ENCODE data around the gene CASP10.
"Not testable (repeated sequence)": the region's sequence is repeated elsewhere in the genome, so short reads cannot be mapped to it uniquely, and the experiment has no call there.

Gene CASP10

DNA sequence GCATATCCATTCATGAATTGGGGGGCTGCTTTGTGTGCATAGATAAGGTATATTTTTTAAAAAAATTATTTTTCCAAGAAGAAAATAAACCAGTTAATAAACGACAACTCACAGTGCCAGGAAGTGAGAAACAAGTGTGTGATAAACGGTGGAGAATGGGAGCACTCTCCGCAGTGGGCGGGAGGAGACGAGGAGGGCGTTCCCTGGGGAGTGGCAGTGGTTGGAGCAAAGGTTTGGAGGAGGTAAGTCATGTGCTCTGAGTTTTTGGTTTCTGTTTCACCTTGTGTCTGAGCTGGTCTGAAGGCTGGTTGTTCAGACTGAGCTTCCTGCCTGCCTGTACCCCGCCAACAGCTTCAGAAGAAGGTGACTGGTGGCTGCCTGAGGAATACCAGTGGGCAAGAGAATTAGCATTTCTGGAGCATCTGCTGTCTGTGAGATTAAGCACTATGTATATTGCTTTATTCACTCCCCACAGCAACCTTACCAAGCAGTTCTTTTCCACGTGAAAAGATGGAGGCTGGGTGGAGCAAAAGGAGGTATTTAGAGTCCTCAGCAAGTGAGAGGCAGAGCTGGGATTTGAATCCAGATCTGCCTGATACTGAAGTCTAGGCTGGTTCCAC lies 50.4 kb downstream of the CASP10 start:
- DNase-seq (ENCODE audit: low read depth) = no peak
- no peak overlapping the region for H3K4me3 ChIP-seq (ENCODE audit: control insufficient read depth, low read depth, low read length)
- TF ChIP-seq, protein P1, sequence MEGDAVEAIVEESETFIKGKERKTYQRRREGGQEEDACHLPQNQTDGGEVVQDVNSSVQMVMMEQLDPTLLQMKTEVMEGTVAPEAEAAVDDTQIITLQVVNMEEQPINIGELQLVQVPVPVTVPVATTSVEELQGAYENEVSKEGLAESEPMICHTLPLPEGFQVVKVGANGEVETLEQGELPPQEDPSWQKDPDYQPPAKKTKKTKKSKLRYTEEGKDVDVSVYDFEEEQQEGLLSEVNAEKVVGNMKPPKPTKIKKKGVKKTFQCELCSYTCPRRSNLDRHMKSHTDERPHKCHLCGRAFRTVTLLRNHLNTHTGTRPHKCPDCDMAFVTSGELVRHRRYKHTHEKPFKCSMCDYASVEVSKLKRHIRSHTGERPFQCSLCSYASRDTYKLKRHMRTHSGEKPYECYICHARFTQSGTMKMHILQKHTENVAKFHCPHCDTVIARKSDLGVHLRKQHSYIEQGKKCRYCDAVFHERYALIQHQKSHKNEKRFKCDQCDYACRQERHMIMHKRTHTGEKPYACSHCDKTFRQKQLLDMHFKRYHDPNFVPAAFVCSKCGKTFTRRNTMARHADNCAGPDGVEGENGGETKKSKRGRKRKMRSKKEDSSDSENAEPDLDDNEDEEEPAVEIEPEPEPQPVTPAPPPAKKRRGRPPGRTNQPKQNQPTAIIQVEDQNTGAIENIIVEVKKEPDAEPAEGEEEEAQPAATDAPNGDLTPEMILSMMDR (IDR thresholded peaks at IDR 0.05; ENCODE audit: control insufficient read depth, insufficient read depth, low read depth, low read length, missing control alignments) = no peak

DNA sequence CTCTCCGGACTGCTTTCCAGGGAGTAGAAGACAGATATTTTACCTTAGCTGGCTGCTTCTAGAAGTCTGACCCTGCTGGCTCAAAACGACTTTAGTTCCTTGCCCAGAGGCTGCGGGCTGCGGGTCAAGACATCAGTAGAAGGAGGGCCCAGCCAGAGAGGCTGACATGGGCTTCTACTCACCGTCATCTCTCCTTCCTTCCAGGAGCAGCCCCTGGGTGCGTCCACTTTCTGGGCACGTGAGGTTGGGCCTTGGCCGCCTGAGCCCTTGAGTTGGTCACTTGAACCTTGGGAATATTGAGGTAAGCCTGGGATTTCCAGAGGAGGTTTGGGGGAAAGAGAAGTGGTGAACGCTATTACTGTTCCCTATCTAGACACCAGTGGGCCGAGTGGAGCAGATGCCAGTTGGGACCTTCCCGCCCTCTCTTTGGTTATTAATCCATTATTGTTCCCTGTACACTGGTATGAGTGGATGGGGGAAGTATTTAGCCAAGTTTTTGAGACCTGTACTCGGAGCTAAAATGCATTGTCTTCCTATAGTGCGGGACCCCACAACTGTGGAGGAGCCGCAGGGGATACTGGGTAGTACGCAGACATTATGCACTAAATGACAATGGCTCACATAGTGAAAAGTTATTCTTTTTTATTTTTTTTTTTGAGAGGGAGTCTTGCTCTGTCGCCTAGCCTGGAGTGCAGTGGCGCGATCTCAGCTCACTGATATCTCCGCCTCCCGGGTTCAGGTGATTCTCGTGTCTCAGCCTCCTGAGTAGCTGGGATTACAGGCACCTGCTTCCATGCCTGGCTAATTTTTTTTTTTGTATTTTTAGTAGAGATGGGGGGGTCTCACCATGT lies 51.1 kb downstream of the CASP10 start:
- TF ChIP-seq, protein P1 (IDR thresholded peaks at IDR 0.05; ENCODE audit: control insufficient read depth, insufficient read depth, low read depth, low read length, missing control alignments) = no peak
- DNase-seq (ENCODE audit: low read depth) = no peak
- no peak overlapping the region for H3K4me3 ChIP-seq (ENCODE audit: control insufficient read depth, low read depth, low read length)

DNA sequence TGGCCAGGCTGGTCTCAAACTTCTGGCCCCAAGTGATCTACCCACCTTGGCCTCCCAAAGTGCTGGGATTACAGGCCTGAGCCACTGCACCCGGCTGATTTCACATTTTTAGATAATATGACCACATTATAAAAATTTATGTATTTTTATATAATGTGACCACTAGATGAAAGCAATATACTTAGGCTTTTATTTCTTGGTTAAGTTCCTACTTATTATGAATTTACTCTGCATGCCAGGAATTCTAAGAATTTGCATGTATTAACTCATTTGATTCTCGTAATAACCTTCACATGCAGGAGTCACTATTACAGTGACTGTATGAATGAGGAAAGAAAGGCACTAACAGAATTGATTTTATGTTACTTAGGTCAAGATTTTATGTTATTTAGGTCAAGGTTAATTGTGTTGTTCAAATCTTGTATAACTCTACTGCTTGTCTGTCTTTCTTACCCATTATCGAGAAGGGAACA lies 51.8 kb downstream of the CASP10 start:
- no peak overlapping the region for H3K4me3 ChIP-seq (ENCODE audit: control insufficient read depth, low read depth, low read length)
- TF ChIP-seq, protein P1 (IDR thresholded peaks at IDR 0.05; ENCODE audit: control insufficient read depth, insufficient read depth, low read depth, low read length, missing control alignments) = no peak
- no peak for DNase-seq (ENCODE audit: low read depth)

DNA sequence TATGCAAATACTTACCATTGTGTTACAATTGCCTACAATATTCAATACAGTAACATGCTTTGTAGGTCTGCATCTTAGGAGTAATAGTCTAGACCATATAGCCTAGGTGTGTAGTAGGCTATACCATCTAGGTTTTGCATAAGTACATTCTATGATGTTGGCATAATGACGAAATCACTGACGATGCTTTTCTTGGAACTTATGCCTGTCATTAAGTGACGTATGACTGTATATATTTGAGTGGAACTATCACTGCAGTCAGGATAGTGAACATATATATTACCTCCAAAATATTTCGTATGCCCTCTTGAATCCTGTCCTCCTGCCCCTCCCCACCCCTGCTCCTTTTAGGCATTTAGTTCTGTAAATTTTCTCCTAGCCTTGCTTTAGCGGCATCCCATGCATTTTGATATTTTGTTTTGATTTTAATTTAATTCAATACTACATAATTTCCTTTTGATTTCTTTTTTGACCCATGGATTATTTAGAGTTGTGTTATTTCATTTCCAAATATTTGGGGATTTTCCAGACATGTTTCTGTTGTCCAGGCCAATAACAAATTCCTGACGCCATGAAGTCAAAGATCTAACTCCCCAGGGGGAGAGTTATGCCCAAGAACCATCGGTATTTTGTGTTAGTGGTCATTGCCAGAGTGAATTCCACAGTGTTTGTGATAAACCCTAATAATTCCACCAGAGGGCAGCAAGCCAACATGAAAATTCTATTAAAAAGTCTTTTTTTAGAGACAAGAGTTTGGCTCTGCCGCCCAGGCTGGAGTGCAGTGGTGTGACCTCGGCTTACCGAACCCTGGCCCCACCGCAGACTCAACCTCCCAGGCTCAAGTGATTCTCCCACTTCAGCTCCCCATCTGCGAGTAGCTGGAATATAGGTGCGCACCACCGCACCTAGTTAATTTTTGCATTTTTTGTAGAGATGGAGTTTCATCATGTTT lies 53.2 kb downstream of the CASP10 start:
- DNase-seq (ENCODE audit: low read depth) = peak; percentile 55
- H3K4me3 ChIP-seq (ENCODE audit: control insufficient read depth, low read depth, low read length) = no peak overlapping the region; the same call in 1 of the 2 replicates
- TF ChIP-seq, protein P1 (IDR thresholded peaks at IDR 0.05; ENCODE audit: control insufficient read depth, insufficient read depth, low read depth, low read length, missing control alignments) = peak; percentile 58

DNA sequence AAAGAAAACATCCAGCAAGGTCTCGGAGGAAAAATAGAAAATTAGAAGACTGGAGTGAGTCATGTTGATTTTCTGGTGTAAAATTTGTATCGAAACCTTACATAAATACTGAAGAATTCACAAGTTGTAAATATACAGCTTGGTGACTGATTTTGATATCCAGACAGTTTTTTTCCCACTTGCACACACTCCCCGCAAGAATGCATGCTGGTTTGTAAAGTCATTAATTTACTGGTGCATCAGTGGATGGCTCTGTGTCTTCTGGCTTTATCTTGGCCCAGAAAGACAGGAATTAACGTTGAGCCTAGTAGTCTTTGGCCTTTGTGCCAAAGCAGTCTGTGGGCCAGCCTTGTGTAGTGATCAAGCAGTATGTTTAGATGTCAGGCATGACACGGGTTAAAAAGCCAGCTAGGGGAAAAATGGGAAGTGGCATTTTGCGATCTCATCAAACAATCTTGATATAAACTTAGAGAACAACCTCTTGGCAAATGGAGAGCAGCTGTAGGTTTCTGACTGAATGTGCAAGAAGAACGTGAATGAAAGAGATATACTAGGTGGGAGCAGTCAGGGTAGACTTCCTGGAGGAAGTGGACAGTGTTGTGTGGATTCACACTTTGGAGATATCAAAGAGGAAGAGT lies 54.7 kb downstream of the CASP10 start:
- H3K4me3 ChIP-seq (ENCODE audit: control insufficient read depth, low read depth, low read length) = no peak overlapping the region
- TF ChIP-seq, protein P1 (IDR thresholded peaks at IDR 0.05; ENCODE audit: control insufficient read depth, insufficient read depth, low read depth, low read length, missing control alignments) = no peak
- no peak for DNase-seq (ENCODE audit: low read depth)

DNA sequence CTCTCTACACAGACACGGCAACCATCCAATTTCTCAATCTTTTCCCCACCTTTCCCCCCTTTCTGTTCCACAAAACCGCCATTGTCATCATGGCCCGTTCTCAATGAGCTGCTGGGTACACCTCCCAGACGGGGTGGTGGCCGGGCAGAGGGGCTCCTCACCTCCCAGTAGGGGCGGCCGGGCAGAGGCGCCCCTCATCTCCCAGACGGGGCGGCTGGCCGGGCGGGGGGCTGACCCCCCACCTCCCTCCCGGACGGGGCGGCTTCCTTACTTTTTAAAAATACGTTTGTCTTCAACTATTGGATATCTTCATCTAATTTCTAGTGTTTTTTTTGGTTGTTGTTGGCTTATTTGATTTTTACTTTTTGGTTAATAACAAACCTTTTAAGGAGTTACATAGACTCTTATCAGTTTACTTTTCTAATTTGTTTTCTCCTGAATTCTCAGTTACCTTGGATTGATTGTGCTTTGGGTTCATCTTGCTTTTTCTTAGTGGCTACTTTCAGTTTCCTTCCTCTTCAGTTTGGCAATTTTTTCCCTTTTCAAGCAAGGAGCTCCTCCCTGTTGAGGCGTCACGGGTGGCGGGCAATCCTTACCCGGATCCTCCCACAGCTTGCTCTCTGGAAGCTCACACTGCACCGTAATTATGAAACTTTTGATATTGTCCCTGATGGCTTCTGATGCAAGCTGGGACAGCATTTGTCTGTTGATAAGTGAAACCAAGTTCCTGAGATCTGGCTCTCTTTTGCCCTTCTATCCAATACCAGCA lies 56.4 kb downstream of the CASP10 start:
- not testable (repeated sequence) for DNase-seq (ENCODE audit: low read depth); H3K4me3 ChIP-seq (ENCODE audit: control insufficient read depth, low read depth, low read length)

Measured in AG09309 (cell line).